Hindlimb muscle (tissue), 1 donor: Measurements from ENCODE around the gene DPYD. TPM values are rescaled to one million over a fixed set of nuclear protein-coding genes. Genes with fewer than 3 reads are reported as not detected.

Source experiments
- DNase-seq: peaks from one replicate; pipeline ENCODE4 v3.0.0-alpha.2; 2013
- polyA plus RNA-seq: library from polyadenylated mRNA; unstranded; fragments of 120-200 nt; gene quantifications from one replicate; pipeline ENCODE4 v1.2.1, GENCODE V29; 2013; ENCODE audit not compliant: insufficient read length

DPYD gene
- polyA plus RNA-seq, 1 donor: 8.3 TPM

- no peak for DNase-seq
Observed at GRCh38 chr1:97608272-97608671, 312.6 kb downstream of the DPYD start.

GRCh38 chr1:97603776-97604175 is 317.1 kb downstream of the DPYD start:
- DNase-seq: peak; percentile 16

DNA sequence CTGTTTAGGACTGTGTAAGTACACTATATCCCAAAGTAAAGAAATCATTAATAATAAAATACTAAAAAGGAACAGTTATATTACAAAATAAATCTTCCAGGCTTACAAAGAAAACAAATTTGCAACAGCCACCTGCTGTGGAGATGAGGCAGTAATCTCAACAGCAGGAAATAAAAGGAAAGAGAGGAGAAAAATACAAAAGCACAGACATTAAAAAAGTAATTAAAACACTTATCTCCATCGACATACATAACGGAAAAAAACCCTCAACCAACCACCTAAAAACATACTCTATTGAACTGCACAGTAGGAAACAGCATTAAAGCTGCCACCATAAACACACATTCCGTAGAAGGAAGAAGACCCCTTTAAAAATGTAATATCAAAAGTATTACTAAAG is 317.6 kb downstream of the DPYD start:
- no peak for DNase-seq

GRCh38 chr1:97599447-97599846 is 321.4 kb downstream of the DPYD start:
- no peak for DNase-seq

- DNase-seq: no peak
Observed at GRCh38 chr1:97593192-97593591, 327.6 kb downstream of the DPYD start.

DNA sequence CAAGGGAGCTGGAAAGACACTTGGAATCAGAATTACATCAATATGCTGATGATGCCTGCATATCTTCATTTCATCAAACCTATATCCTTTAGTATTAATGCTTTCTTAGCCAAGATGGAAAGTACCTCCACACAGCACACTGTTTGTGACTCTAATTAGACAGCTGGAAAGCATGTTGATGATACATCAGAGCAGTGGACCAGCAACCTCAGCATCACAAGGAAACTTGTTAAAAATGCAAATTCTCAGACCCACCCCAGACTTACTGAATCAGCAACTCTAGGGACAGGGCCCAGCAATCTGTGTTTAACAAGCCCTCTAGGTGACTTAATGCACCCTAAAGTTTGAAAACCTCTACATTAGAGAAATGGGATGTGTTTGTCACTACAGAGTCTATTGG is 332.1 kb downstream of the DPYD start:
- no peak for DNase-seq

- no peak for DNase-seq
Observed at GRCh38 chr1:97581614-97582051, 339.2 kb downstream of the DPYD start.

GRCh38 chr1:97577613-97578012 is 343.2 kb downstream of the DPYD start:
- no peak for DNase-seq

GRCh38 chr1:97573553-97573952 is 347.3 kb downstream of the DPYD start:
- no peak for DNase-seq

DNA sequence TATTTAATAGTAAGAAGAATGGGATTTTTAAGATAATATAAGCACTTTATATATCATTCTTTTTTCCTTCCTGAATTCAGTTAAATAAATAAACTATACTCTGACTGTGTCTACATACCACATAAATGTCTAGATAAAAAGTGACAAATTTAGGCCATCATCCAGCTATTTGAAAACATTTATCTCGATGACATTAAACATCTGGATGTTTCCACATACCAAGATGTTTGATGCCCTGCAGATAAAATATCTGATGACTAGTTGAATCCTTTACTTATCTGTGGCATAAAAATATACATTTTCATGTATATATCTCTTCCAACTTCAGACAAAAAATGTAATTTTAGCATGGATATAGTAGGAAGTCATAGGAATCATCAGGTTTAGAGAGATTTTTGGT is 348.3 kb downstream of the DPYD start:
- DNase-seq: no peak

DNA sequence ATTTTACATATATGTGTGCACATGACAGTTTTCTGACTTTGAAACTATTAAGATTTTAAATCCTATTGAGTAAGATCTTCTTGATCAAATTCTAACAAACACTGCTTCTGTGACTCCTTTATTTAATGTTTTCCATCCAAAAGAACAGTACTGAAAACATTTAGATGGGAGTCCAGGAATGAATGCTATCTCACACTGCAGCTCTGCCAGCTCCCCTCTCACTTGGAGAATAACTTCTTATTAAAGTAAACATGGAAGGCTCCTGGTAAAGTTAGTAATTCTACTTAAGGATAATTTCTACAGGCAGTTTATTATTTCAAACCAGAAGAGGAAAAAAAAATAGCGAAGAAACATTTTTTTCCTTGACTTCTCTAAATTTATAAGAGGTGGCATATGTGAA is 349.1 kb downstream of the DPYD start:
- no peak for DNase-seq

DNA sequence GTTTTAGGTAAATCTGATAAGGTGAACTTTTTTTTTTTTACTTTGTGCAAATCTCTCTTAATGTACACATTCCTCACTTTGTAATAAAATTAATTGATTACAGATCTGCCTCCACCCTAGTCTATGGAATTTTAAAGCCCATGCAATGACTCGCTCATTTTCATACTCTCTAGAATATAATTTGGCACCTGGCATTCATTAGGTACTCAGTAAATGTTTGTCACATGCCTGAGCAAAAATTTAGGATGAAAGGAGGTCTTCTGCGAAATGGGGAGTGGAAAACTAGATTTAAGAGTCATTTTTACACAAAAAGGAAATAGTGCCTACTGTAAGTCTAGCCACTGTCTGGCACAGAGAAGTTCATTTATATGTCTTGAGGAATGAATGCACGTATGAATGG is 350.1 kb downstream of the DPYD start:
- DNase-seq: no peak

DNA sequence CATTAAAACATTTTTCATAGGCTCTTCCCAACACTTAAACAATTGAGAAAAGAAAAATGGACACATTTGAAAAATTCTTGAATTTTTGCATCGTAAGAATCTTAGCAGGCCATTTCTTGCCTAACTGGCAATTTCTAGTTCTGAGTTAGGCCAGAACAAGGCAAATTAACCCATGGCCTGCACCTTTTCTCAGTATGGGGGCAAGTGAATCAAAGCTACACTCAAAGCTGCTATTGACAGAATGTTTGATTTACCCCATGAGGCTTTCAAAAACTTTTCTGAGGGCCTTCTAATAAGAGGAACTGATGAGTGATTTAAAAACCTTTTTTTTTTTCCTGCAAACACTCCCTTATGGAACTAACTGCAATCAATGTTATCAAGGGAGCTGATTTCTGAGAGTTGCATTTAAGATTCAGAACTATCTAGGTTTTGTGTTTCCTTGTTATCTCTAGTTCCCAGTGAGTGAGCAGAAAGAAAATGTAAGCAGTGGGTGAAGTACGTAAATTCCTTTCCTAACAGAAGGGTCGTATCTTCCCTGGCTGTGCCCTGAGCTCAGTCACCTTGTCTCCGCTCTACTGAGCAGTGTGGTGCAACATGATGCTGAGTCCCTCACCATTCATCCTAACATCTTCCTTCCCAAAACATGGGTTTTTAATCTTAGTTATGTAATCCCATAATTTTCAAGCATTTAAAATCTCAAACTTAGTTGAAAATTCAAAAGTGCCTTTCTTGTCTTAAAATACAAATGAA is 353.7 kb downstream of the DPYD start:
- no peak for DNase-seq

DNA sequence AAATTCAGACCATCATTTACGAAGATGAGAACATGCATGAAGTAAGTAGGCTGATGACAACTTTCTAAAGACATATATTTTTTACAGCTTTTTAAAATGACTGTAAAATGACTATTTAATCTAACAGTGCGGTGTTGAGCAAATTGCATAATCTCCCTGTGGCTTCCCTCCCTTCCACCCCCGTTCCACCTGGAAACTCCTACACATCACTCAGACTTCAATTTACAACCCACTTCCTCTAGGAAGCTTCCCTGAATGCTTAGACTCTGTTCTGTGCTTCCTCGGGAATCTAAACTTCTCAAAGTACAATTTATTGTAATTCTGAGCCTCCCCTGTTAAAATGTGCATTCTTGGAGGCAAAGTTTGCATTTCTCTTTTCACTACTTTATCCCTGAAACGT is 354.9 kb downstream of the DPYD start:
- no peak for DNase-seq

DNA sequence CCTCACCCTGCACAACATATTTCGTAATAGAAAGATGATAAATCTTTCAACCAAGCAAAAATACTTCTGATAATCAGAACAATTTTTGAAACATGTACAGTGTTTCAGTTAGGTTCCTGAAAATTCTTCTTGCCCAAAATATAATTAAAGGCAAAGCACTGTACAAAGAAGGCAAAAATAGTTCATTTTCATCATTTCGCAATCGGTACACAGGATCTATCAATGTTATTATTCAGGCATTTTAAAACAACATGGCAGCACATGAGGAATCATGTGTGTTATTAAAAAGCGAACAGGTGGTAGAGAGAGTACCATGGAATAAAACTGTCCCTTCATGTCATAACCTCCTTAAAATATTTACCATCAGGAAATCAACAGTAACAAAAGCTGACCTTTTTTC is 356.9 kb downstream of the DPYD start:
- no peak for DNase-seq

DNA sequence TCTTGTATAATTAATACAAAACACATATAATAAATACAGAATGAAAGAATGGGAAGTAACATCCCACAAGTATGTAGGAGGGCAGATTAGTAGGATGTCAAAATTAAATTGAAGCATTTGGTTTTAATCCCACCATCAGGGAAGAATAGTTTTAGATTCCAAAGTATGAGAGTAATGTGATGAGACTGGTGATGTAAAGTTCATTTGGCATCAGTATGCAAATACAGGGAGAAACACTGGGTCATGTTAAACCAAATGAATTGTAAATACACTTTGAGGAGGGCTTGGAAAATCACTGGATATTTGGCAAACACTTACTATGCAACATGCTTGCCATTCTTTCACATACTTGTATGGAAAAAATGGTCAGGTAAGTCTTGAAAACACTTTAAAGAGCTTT is 358.8 kb downstream of the DPYD start:
- DNase-seq: no peak

GRCh38 chr1:97560714-97561113 is 360.1 kb downstream of the DPYD start:
- no peak for DNase-seq

- DNase-seq: no peak
Observed at GRCh38 chr1:97553971-97554370, 366.9 kb downstream of the DPYD start.

GRCh38 chr1:97551113-97551512 is 369.7 kb downstream of the DPYD start:
- no peak for DNase-seq

- no peak for DNase-seq
Observed at GRCh38 chr1:97545446-97545845, 375.4 kb downstream of the DPYD start.

- DNase-seq: no peak
Observed at GRCh38 chr1:97540346-97540888, 380.4 kb downstream of the DPYD start.

- no peak for DNase-seq
Observed at GRCh38 chr1:97538113-97538512, 382.7 kb downstream of the DPYD start.

- no peak for DNase-seq
Observed at GRCh38 chr1:97533358-97533757, 387.5 kb downstream of the DPYD start.

DNA sequence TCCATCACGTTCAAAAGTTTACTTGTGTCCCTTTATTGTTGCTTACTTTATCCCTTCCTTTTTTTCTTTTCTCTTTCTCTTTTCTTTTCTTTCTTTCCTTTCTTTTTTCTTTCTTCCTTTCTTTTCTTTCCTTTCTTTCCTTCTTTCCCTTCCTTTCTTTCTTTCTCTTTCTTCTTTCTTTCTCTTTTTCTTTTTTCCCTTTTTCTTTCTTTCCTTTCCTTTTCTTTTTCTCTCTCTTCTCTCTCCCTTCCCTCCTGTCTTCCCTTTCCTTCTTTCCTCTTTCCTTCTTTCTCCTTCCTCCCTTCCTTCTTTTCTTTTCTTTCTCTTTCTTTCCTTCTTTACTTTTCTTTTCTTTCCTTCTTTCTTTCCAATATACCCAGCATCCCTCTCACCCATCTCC is 391.2 kb downstream of the DPYD start:
- DNase-seq: no peak

DNA sequence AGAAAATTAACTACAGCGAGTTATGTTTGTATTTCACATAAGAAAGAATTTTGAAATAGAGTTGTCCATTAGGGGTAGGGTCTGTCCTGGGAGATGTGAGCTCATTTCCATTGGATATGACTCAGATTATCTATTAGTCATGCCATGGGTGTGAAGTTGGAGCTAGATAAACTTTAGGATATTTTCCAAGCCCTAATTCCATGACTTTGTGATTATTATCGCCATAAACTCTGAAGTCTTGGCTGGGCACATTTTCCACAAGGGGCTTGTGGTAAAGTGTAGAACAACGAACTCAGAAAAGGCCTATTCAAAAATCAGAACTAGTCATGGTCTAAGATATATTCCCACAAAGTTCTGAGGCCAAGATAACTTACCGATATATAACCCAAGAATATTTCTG is 396.6 kb downstream of the DPYD start:
- no peak for DNase-seq
